ENCODE data around the gene DUS1L.
A peak's percentile ranks its signal among the peaks of the same experiment; 100 is the strongest.

The DUS1L gene

GRCh38 chr17:82016875-82017459 lies 48.6 kb downstream of the DUS1L start:
- TF ChIP-seq CTCF (conservative IDR thresholded peaks at IDR 0.05) = no peak
- peak overlapping the region; percentile 91 for H3K27ac ChIP-seq

GRCh38 chr17:82016061-82016874 lies 49.3 kb downstream of the DUS1L start:
- TF ChIP-seq CTCF (conservative IDR thresholded peaks at IDR 0.05) = no peak
- H3K27ac ChIP-seq = peak overlapping the region; percentile 91; the same call in 1 of the 2 replicates

GRCh38 chr17:82015311-82015971 lies 50.2 kb downstream of the DUS1L start:
- H3K27ac ChIP-seq = no peak overlapping the region
- TF ChIP-seq CTCF (conservative IDR thresholded peaks at IDR 0.05) = no peak

- TF ChIP-seq CTCF (conservative IDR thresholded peaks at IDR 0.05) = no peak
- no peak overlapping the region for H3K27ac ChIP-seq
These were observed 50.7 kb downstream of the DUS1L start for GRCh38 chr17:82014971-82015310.

GRCh38 chr17:82014432-82014831 lies 51.2 kb downstream of the DUS1L start:
- no peak overlapping the region for H3K27ac ChIP-seq
- TF ChIP-seq CTCF (conservative IDR thresholded peaks at IDR 0.05) = no peak

- no peak overlapping the region for H3K27ac ChIP-seq
- no peak for TF ChIP-seq CTCF (conservative IDR thresholded peaks at IDR 0.05)
These were observed 51.8 kb downstream of the DUS1L start for GRCh38 chr17:82013772-82014321.

- no peak overlapping the region for H3K27ac ChIP-seq
- TF ChIP-seq CTCF (conservative IDR thresholded peaks at IDR 0.05) = no peak
These were observed 52.3 kb downstream of the DUS1L start for GRCh38 chr17:82013341-82013740.

Measured in VCaP (cell line).